Neural cell (in vitro differentiated cells): ENCODE measurements around the gene SH3RF1.

Source experiments
- EP300 ChIP-seq: fragments of 450-650 bp; conservative IDR thresholded peaks from 2 replicates; pipeline ENCODE4 v1.6.1; 2014; ENCODE audit warnings: antibody characterized with exemption, mild to moderate bottlenecking, moderate library complexity; ENCODE audit not compliant: poor library complexity, severe bottlenecking
- EZH2 ChIP-seq: fragments of 200-600, 300-800 bp; shearing (Covaris generic), sonication (generic); IDR thresholded peaks from 2 replicates; pipeline ENCODE4 v1.6.1; 2014; ENCODE audit warnings: antibody characterized with exemption, low read length, borderline replicate concordance, mild to moderate bottlenecking; ENCODE audit not compliant: insufficient read depth, poor library complexity, severe bottlenecking
- MXI1 ChIP-seq: fragments of 450-650 bp; conservative IDR thresholded peaks from 2 replicates; pipeline ENCODE4 v1.6.1; 2014; ENCODE audit warnings: antibody characterized with exemption, mild to moderate bottlenecking; ENCODE audit not compliant: poor library complexity, severe bottlenecking
- POLR2AphosphoS5 ChIP-seq: IDR thresholded peaks from 2 replicates; pipeline ENCODE4 v1.6.1; 2012
- RAD21 ChIP-seq: fragments of 450-650 bp; conservative IDR thresholded peaks from 2 replicates; pipeline ENCODE4 v1.6.1; 2014; ENCODE audit warnings: antibody characterized with exemption, mild to moderate bottlenecking, moderate library complexity
- SMC3 ChIP-seq: fragments of 450-650 bp; conservative IDR thresholded peaks from 2 replicates; pipeline ENCODE4 v1.6.1; 2014; ENCODE audit warnings: antibody characterized with exemption, mild to moderate bottlenecking, moderate library complexity; ENCODE audit not compliant: poor library complexity
- TAF1 ChIP-seq: IDR thresholded peaks from 2 replicates; pipeline ENCODE4 v1.6.1; 2012; ENCODE audit warnings: low read depth
- TF ChIP-seq, protein P1 (sequence below): fragments of 450-650 bp; IDR thresholded peaks from 2 replicates; pipeline ENCODE4 v1.5.1; 2014; ENCODE audit warnings: antibody characterized with exemption, mild to moderate bottlenecking, moderate library complexity; ENCODE audit not compliant: poor library complexity, severe bottlenecking

- TF ChIP-seq, protein P1, sequence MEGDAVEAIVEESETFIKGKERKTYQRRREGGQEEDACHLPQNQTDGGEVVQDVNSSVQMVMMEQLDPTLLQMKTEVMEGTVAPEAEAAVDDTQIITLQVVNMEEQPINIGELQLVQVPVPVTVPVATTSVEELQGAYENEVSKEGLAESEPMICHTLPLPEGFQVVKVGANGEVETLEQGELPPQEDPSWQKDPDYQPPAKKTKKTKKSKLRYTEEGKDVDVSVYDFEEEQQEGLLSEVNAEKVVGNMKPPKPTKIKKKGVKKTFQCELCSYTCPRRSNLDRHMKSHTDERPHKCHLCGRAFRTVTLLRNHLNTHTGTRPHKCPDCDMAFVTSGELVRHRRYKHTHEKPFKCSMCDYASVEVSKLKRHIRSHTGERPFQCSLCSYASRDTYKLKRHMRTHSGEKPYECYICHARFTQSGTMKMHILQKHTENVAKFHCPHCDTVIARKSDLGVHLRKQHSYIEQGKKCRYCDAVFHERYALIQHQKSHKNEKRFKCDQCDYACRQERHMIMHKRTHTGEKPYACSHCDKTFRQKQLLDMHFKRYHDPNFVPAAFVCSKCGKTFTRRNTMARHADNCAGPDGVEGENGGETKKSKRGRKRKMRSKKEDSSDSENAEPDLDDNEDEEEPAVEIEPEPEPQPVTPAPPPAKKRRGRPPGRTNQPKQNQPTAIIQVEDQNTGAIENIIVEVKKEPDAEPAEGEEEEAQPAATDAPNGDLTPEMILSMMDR = no peak
- TF ChIP-seq EZH2 = no peak
- no peak for TF ChIP-seq EP300
- TF ChIP-seq SMC3 = no peak
- no peak for TF ChIP-seq TAF1
- TF ChIP-seq RAD21 = no peak
- TF ChIP-seq MXI1 = no peak
- TF ChIP-seq POLR2AphosphoS5 = no peak
Observed at GRCh38 chr4:169102026-169102425, 168.7 kb downstream of the SH3RF1 start.
